GM19397 (cell line): ENCODE results near the gene TNS4.

Experiments
- ATAC-seq: cut with Tn5 transposase; IDR thresholded peaks from one replicate; pipeline ENCODE4 v1.9.1; 2021; ENCODE audit warnings: mild to moderate bottlenecking, moderate library complexity; ENCODE audit not compliant: unreplicated experiment

The TNS4 gene

DNA sequence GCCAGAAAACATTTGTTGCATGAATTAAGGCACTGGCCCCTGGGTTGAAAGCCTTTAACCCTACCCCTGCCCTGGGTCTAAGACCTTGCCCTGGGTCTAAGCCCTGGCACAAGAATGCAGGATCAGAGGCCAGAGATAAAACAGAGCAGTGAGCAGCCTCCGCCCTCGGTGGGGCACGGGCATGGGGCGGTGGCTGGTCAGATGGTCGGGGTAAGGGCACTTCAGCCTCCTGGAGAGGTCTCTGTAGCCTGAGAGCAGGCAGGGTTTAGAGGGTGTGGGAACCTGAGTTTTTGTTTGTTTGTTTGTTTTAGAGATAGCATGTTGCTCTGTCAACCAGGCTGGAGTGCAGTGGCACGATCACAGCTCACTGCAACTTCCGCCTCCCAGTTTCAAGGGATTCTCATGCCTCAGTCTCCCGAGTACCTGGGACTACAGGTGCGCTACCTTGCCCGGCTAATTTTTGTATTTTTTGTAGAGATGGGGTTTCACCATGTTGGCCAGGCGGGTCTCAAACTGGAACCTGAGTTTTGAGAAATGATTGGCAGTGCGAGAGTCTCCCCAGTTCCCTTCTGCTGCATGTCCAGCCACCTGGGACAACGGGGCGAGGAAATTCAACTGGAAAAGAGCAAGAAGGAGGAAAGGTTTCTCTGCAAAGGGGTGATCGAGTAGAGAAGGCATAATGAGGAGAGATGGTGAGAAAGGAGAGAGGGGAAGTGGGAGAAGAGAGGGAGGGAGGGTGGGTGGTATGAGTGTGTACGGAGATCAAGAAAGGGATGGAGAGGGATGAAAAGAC, 27.7 kb downstream of the TNS4 start:
- ATAC-seq: no peak

DNA sequence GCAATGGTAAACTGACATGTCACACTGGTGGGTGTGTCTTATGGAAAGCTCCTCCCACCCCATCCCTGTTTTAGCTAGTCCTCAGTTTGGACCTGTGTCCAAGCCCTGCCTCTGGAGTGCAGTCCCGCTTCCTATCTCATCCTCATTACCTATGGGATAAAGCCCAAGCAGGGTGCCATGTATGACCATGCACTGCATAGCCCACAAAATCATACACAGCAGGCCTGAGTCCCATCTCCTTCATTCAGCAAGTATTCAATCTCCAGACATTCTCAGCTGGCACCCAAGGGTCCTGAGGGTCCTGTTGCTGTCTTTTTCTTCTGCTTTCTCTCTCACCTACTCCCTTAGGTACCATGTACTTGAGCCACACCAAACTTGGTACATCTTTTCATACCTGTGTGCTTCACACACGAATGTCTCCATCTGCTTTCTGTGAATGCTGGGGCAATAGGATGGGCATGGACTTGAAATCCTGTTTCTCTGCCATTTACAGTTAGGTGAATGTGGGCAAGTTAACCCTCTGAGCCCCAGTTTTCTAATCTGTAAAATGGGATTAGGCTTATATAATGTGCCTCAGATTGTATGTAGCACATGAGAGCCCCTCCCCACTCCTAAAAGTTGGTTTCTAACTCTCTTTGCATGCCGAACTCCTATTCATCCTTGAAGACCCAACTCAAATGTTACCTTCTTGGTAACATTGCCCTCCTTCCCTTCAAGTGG, 28.5 kb downstream of the TNS4 start:
- ATAC-seq: no peak

DNA sequence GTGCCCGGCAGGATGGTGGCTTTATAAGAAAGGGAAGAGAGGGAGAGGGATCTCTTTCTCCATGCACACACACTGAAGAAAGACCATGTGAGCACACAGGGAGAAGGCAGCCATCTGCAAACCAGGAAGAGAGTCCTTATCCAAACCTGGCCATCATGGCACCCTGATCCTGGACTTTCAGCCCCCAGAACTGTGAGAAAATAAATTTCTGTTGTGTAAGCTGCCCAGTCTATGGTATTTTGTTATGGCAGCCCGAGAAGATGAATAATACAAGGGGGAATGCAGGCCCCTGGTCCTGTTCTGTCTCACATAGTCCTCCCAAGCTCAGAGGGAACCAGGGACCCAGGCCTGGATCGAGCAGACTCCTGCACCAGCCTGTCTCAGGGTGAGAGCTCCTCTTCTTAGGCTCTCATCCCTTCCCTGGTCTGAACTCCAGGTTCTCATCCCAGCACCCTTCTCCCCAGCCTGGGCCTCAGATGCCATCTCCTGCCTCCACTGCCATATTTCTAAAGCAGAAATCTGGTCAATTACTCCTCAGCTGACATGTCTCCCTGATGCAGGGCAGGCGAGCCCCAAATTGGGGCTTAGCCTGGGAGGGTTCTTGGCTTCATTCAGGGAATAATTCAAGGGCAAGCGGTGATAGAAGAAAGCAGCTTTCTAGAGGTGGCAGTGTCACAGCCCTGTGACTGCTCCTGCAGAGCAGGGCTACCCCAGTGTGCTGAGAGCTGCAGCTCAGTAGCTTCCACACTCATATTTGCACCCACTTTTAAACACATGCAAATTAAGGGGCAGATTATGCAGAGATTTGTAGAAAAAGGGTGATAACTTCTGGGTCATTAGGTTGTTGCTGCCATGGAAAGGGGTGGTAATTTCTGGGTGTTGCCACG, 29.3 kb downstream of the TNS4 start:
- no peak for ATAC-seq

DNA sequence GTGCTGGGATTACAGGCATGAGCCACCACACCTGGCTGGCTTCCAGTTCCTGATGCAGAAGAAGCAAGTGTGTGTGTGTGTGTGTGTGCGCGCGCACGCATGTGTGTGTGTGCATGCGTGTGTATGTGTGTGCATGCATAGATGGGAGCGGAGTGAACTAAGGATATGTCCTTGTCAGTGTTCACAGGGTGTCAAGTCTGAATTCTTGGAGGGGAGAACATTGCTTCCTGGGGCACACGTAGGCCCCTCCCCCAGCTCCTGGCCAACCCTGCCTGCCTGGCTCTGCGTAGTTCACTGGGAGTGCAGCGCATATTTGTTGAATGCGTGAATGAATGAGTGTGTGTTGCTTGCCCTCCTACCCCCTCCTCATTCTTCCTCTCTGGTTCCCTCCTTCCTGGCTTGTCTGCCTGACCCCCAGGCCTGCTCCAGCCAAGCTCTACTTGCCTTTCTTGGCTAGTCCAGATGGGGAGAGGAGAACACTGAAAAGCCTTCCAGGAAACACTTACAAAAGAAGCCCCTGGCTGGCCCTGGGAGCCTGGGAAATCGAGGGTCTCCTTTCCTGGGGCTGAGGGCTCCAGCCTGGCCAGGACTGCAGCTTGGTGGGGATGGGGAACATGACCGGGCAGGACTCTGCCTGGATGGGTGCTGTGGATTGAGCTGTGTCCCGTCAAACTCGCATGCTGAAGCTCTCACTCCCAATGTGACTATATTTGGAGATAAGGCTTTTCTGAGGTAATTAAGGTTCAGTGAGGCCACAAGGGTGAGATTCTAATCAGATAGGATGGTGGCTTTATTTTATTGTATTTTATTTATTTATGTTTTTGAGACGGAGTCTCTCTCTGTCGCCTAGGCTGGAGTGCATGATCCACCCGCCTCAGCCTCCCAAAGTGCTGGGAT, 30.2 kb downstream of the TNS4 start:
- no peak for ATAC-seq

DNA sequence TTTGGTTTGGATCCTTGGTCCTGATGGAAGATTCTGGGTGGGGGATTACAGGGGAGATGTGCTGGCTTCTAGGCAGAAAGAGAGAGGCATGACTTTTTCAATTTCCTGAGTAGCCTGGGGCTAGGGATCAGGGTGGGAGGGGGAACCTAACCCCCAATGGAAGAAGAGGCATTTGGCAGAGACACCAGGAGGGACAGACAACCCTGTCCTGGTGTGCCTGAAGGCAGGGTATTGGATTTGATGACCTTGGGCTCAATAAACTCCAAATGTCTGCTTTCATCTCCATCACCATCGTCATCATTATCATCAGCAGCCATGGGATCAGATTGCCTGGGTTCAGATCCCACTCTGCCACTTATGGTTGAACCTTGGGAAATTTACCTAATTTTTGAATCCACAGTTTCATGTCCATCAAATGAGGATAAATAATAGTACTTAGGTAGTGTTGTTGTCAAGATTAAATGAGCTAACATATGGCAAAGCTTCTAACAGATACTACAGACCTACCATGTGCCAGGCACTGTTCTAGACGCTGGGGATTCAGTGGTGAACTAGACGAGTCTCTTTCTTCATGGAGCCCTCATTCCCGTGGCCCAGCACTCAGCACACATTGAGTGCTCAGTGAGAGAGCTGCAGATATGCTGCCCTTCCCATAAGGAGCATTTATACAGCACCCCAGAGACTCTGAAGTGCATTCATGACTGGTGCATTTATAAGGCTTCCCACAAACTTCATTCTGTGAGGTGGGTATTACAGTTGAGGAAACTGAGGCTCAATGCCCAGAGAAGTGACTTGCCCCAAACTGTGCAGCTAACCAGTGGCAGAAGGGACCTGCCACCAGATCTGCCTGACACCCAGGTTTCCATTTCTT, 31.4 kb downstream of the TNS4 start:
- no peak for ATAC-seq

DNA sequence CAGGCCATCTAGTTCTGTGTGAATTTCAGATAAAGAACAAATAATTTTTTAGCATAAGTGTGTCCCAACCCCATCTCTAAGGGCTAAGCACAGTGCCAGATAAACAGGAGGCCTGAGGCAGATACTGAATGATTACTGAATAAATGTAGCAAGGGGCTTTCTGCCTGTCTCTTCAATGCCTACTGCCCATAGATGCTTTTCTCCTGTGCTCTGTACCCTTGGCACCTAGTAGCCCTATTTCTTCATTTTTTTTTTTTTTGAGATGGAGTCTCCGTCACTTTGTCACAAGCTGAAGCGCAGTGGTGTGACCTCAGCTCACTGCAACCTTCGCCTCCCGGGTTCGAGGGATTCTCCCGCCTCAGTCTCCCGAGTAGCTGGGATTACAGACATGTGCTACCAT, 32.9 kb downstream of the TNS4 start:
- ATAC-seq: no peak

DNA sequence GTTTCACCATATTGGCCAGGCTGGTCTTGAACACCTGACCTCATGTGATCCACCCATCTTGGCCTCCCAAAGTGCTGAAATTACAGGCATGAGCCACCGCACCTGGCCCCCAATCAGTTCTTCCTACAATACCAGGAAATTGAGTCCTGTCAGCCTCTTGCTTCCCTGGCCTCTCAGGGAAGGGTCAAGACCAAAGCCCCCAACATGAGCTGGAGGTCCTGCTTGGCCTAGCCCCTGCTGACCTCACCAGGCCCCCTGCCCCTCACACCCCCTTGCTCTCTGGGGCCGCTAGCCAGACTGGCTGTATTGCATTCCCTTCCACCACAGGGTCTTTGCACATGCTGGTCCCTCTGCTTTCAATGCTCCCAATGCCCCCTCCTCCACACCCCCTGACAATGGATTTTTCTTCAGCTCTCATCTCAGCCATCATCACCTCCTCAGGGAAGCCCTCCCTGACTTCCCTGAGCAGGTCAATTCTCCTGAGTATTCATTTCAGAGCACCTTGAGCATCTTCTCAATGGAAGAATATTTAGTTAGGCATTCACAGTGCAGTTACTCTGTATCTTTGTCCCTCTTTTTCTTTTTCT, 34.0 kb downstream of the TNS4 start:
- no peak for ATAC-seq

DNA sequence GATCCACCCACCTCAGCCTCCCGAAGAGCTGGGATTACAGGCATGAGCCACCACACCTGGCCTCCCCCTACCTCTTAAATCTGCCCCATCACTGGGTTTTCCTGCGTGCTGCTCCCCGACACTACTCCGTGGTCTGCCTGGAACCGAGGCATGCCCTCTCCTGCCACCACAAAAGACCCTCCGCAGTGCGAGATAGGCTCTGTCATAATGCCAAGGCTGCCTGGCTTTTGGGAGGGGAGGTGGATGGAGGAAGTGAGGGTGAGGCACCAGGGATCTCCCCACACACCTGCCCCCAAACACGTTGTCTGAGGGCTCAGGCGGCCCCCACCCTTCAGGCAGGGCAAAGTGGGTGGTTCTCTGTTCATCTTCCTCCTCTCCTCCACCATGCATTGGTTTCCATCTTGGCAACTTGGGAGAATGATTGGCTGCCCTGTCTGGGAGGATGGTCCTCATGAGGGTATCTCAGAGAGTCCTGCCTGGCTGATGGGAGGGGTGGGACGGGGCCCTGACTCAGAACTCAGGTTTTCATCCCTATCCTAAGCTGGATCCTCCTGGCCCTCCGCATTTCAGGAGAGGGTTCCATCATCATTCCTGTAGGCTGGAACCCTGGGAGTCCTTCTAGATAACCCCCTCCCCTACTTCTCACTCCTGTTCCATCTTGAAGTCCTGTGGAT, 35.0 kb downstream of the TNS4 start:
- ATAC-seq: no peak

DNA sequence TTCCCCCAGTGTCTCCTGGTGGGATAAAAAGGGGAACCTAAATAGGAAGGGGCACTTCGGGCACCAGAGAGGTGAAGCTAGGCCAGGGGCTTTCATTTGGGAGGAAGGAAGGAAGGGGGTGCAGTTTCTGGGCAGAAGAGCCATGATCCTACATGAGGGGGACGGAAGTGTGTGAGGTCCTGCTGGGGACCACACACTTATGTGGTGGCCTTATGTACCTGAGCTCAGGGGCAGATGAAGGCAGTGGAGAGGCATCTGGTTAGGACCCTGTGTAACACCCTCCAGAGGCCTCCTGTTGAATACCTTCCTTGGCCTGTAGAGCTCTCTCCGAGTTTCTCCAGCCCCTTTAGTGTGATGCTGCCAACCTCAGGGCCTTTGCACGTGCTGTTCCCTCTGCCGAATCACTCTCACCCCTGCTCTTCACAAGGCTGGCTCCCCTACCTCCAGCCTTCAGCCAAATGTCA, 37.0 kb downstream of the TNS4 start:
- no peak for ATAC-seq

DNA sequence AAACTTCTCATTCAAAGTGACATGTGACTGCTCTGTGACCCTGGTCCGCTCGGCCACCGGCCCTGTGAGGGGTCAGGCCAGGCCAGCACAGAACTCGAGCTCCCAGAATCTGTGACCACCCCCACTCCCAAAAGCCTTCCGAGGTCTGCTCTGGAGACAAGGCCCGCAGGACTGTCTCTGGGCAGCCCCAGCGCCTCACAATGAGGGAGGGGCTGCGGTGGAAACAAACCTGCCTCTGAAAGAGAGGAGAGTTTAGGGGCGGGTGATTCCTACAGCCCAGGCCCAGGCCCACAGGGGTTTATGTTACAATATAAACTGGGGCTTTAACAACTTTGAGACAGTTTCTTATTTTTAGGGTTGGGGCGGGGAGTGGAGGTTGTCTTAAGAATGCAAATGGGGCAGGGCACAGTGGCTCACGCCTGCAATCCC, 38.3 kb downstream of the TNS4 start:
- no peak for ATAC-seq

DNA sequence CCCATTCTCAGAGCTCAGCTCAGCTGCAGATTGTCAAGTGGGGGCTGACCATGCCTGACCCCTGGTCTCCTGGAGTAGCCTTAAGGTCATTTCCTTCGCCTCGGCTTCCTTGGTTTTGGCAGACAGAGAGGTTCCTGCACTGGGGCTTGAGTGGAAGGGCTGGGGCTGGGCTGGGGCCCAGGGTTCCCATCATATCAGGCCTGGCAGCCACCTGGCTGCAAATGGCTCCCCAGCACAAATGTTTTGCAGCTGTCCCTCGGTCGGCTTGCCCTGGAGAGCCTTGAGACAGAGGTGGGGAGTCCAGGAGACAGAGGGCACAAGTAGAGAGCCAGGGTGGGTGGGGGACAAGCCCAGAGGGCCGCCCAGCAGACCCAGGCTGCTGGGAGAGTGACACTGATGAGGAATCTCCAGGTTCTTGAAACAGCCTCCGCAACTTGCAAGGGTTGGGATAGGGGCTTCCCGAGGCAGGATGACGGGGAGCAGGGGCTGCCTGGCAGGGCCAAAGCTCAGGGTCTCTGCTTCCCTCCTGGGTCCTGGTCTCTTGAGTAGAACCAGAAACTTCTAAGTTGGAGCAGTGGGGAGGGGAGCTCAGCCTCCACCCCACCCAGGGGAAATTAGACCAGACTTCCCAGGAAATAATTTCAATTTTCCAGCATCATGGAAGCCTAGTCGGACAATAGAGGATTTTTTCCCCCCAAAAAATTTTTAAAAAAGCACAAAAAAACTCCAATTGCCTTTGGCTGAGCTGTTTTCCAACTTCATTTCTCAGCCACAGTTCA, 38.9 kb downstream of the TNS4 start:
- no peak for ATAC-seq

DNA sequence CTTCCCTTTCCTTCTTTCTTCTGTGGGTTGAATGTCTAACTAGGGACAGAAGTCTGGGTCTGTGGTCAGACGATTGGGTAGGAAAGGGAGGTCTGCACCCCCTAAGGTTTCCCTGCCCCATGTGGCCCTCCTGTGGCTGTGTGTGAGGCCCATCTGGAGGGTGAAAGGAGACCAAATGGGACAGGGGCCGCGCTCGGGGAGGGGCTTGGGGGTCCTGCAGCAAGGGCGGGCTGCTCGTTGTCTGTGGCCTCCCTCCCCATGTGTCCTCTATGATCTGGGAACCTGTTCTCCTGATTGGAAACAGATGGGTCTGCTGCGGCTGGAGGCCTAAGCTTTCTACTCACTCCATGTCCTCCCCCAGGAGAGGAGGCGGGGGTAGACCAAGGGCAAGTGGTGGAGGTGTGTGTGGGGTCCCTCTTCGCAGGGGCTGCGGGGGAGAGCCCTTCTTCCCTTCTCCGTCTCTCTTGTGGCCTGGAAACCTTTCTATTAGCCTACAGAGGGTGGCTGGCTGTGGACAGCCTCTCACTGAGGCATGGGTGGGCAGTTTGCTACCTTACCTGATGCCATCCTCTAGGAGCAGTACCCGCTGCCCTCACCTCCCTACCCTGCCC, 39.6 kb downstream of the TNS4 start:
- ATAC-seq: no peak

DNA sequence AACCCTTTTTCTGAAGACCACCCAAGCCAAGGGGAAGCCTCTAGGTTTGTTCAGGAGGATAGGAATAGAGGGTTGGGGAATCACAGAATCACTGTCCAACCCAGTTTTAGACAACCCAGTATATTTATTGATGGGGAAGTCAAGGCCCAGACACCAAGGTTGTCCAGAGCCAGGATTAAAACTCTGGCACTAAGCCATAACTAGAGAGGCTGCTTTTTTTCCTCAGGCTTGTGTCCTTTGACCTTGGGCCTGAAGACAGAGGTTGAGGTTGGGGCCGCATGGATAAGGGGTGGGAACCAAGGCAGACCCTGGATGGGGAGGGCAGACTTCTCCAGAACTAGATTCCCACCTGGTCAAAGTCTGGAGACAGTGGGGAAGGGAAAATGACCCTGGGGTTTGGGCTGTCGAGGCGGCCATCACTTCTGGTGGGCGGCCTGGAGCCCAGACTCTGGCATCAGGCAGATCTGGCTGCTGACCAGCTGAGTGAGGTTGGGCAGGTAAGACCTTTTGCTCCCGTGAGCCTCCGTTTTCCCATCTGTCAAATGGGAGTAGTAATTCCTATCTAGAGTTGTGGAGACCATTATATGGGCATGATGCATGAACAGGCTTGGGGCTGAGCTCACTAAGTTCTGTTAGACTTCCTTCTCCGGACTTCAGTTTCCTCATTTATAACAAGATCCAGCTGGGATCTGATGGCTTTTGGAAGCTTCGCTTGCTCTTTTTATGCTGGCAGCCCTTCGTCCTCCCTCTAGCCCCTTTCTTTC, 40.3 kb downstream of the TNS4 start:
- no peak for ATAC-seq

DNA sequence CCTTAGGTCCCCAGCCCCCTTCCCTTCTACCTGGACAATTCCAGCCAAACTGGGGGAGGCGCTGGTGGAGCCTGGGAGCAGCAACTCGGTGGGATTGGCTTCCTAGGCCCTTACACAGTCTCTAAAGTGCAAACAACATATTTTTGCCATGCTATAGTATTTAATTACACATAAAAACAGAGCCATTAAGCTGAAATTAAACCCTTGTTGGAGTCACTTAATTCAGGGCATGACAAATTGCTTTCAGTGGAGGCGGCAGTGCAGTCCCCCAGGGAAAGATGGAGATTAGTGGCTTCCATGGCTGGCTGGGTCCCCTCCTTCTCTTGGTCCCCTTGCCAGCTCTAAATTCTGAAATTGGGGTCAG, 40.8 kb downstream of the TNS4 start:
- no peak for ATAC-seq

DNA sequence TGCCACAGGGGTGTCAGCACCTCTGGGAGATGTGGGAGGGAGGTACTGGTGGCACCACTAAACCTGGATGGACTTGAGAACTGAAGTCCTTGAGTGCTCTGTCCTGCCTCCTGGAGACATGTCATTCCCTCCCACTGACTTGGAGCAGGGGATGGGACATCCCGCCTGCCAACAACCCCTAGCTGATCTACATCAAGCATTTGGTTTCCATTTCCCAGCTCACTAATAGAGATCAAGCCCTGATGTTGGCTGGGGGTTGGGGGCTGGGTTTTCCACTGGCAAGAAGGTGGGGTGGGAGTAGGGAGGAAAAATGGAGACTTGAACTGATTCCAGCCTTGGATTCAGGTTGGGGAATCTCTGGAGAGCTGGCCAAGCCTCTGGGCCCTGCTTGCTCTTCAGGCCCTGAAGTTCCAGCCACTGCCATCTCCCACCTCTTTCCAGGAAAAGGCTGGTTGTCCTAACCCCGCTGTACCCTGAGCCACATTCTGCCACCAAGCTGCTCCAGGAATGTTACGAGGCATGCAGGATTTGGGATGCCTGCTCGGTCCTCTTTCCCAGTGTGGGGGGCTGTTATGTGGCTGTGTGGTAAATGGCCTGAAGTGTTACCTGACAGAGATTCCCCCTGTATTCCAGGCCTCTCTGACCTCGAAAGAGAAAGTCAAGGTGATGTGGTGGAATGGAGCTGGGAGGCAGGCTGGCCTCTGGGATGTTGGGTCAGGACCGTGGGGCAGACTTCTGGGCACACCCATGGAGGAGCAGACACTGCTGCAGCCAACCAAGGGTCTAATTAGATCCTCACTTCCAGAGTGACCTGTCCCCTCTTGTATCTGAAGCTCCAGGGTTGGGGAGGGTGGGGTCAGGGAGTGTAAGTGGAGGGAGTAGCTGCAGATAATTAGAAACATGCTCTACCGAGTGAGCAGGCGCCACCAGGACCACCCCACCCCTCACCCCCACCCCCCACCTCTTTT, 41.5 kb downstream of the TNS4 start:
- ATAC-seq: no peak
